ENCODE measurements around the gene FAM184B.

Gene FAM184B

GRCh38 chr4:17623451-17624001 is 157.9 kb downstream of the FAM184B start:
- no peak for DNase-seq

- DNase-seq: no peak
These were observed 161.9 kb downstream of the FAM184B start for GRCh38 chr4:17619416-17620105.

- DNase-seq: no peak
These were observed 162.5 kb downstream of the FAM184B start for GRCh38 chr4:17618926-17619325.

GRCh38 chr4:17616283-17616682 is 165.1 kb downstream of the FAM184B start:
- DNase-seq: no peak

- peak; percentile 97 for DNase-seq
These were observed 166.8 kb downstream of the FAM184B start, which contains the start of gene MED28 for GRCh38 chr4:17614416-17615299. MED28 (plus strand) TSS chr4:17614641; CDS start chr4:17614655, 14 bp downstream.

GRCh38 chr4:17613761-17614415 is 167.5 kb downstream of the FAM184B start:
- DNase-seq: no peak

GRCh38 chr4:17605236-17605635 is 176.2 kb downstream of the FAM184B start:
- no peak for DNase-seq

- DNase-seq: no peak
These were observed 181.6 kb downstream of the FAM184B start for GRCh38 chr4:17599826-17600225.

GRCh38 chr4:17597517-17597916 is 183.9 kb downstream of the FAM184B start:
- DNase-seq: peak; percentile 20

- no peak for DNase-seq
These were observed 185.9 kb downstream of the FAM184B start for GRCh38 chr4:17595471-17596005.

GRCh38 chr4:17589355-17589754 is 192.1 kb downstream of the FAM184B start:
- no peak for DNase-seq

GRCh38 chr4:17587094-17587822 is 194.2 kb downstream of the FAM184B start:
- DNase-seq: no peak

- DNase-seq: no peak
These were observed 196.8 kb downstream of the FAM184B start for GRCh38 chr4:17584521-17585213.

GRCh38 chr4:17583941-17584340 is 197.5 kb downstream of the FAM184B start:
- no peak for DNase-seq

- DNase-seq: no peak
These were observed 198.1 kb downstream of the FAM184B start for GRCh38 chr4:17583276-17583675.

- DNase-seq: no peak
These were observed 200.5 kb downstream of the FAM184B start for GRCh38 chr4:17580969-17581368.
